Sigmoid colon (tissue), 4 donors: Measurements from ENCODE around the gene DNAI4.

ENCODE experiments used
- CTCF ChIP-seq, 4 experiments: fragments of 450-650 bp in 3 of 4; fragments of 200-600 bp in 1 of 4; IDR thresholded peaks; one replicate each; pipeline ENCODE4 v1.5.1; 2016 to 2019; ENCODE audit warnings: antibody characterized with exemption in 4 of 4, mild to moderate bottlenecking in 3 of 4, moderate library complexity in 2 of 4
- EP300 ChIP-seq, 4 donors: sonication (generic); formaldehyde crosslinking; IDR thresholded peaks; one replicate each; pipeline ENCODE4 v1.6.1; 2017; ENCODE audit warnings: antibody characterized with exemption in 4 of 4
- POLR2AphosphoS5 ChIP-seq, 4 donors: sonication (generic); formaldehyde crosslinking; IDR thresholded peaks; one replicate each; pipeline ENCODE4 v1.6.1; 2017; ENCODE audit warnings: antibody characterized with exemption in 4 of 4

- TF ChIP-seq CTCF (IDR thresholded peaks at IDR 0.05) (no peak), EP300 (IDR thresholded peaks at IDR 0.05) (no peak), POLR2AphosphoS5 (IDR thresholded peaks at IDR 0.05) (no peak)
Observed at GRCh38 chr1:66917476-66917875, 7.2 kb downstream of the DNAI4 start.
